Measurements from ENCODE around the gene PRPSAP1.
"Not testable (repeated sequence)": the region's sequence is repeated elsewhere in the genome, so short reads cannot be mapped to it uniquely, and the experiment has no call there.

Gene PRPSAP1

DNA sequence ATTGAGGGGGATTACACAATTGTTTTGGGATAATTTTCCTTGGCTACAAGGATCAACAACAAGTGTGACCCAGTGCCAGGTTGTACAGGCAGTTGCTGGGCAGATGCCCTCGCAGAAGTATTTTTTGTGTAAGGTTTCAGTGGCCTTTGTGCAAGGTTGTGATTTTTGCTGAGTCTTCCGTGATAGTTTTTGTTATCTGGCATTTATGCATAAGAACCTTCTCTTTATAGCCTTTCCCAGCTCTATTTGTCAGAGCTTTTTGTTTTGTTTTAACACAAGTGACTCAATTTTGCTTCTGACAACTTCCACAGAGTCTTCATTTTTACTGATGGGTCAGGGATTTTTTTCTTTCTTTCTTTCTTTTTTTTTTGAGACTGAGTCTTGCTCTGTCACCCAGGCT is 6.7 kb upstream of the PRPSAP1 start:
- DNase-seq (ENCODE audit: low read depth, low spot score): no peak

DNA sequence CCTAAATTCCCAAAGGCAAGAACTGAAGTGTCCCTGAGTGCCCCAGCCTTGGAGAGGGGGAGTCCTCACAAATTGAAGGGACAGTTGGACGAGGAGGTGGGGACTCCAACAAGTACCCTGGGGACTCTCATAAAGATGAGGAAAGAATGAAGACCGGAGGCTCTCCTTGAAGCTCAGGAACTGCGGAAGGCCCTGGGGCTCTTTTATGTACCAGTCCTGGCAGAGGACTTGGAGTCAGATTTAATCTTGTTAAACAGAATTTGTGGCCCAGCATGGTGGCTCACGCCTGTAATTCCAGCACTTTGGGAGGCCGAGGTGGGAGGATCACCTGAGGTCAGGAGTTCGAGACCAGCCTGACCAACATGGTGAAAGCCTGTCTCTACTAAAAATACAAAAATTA is 6.1 kb upstream of the PRPSAP1 start:
- DNase-seq (ENCODE audit: low read depth, low spot score): not testable (repeated sequence)

DNA sequence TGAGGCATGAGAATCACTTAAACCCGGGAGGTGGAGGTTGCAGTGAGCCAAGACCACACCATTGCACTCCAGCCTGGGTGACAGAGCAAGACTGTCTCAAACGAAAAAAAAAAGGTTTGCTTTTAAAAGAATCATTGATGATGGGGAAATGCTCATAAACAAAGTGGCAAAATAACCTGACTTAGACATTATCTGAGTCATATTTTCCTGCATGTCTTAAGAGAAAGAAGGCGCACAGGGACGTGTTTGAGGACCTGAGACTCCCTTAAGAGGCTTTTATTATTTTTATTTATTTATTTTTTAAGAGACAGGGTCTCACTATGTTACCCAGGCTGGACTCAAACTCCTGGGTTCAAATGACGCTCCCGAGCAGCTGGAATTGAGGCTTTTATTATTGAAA is 5.7 kb upstream of the PRPSAP1 start:
- DNase-seq (ENCODE audit: low read depth, low spot score): no peak

DNA sequence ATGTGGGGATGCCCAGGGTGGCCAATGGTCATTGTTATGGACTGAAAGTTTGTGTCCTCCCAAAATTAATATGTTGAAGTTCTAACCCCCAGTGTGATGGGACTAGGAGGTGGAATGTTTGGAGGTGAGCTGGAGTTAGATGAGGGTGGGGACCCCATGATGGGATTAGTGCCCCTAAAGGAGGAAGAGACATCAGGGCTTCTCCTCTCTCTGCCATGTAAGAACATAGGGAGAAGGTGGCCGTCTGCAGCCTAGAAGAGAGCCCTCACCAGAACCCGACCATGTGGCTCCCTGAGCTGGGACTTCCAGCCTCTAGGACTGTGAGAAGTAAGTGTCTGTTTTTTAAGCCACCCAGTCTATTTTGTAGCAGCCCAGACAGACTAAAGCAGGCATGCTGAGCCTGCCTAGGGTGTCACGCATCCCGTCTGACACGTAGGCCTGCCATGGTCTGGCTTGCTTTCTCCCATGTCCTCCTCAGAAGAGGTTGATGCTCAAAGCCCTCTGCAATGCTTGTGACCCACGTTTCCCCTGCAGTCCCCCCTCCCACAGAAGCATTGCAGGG is 4.0 kb upstream of the PRPSAP1 start:
- DNase-seq (ENCODE audit: low read depth, low spot score): no peak

DNA sequence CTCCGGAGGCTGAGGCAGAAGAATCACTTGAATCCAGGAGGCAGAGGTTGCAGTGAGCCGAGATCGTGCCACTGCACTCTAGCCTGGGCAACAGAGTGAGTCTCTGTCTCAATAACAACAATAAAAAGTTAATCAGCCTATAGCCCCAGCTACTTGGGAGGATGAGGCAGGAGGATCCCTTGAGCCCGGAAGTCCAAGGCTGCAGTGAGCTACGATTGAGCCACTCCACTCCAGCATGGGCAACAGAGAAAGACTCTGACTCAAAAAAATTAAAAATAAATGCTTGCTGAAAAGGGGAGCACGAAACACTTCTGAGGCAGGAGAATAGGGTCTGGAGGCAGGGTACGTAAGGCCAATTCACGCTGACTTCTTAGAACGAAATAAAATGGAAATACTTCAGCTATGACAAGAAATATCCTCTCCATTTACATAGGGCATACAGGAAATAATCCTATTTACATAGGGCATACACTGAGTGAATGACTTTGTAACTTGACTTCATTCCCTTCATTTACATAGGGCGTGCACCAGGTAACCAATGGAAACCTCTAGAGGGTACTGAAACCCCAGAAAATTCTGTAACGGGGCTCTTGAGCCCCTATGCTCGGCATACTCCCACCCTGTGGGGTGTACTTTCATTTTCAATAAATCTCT is 3.2 kb upstream of the PRPSAP1 start:
- DNase-seq (ENCODE audit: low read depth, low spot score): no peak

DNA sequence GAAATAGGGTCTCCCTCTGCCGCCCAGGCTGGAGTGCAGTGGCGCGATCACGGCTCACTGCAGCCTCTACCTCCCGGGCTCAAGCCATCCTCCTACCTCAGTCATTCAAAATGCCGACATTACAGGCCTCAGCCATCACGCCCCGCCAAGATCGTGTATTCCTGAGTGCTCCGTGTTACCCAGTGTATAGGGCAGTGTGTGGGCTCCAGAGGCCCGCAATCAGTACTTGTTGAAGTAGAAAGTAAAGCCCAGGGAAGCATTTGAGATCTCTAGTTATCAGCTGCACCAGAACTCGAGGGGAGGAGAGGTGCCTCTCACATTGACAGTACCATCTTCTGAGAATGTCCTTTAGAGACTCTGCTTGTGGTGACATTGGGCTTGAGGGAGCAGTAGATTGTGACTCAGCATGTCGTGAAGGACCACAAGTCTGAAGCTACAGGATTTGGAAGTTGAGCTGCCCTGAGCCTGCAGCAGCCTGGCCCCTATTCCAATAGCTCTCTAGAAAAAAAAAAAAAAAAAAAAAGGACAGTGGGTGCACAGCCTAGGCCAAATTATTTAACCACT is 1.1 kb upstream of the PRPSAP1 start:
- no peak for DNase-seq (ENCODE audit: low read depth, low spot score)

DNA sequence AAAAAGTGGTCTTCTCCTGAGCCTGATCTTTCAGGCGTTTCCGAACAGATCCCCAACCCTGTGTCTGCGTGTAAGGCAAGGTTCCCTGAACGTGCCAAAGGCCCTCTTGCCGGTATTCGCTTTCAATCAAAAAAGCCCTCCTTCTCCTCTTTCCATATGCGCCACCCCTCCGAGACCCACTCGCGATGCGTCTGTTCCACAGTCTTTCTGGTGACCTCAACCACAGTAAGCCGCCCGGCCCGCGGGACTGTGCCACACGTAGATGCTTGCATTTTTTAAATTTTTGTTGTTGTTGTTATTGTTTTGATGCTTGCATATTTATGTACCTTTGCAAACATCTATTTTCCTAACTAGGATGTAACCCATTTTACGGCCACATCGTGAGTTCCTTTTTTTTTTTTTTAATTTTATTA is 607 bp upstream of the PRPSAP1 start:
- no peak for DNase-seq (ENCODE audit: low read depth, low spot score)

DNA sequence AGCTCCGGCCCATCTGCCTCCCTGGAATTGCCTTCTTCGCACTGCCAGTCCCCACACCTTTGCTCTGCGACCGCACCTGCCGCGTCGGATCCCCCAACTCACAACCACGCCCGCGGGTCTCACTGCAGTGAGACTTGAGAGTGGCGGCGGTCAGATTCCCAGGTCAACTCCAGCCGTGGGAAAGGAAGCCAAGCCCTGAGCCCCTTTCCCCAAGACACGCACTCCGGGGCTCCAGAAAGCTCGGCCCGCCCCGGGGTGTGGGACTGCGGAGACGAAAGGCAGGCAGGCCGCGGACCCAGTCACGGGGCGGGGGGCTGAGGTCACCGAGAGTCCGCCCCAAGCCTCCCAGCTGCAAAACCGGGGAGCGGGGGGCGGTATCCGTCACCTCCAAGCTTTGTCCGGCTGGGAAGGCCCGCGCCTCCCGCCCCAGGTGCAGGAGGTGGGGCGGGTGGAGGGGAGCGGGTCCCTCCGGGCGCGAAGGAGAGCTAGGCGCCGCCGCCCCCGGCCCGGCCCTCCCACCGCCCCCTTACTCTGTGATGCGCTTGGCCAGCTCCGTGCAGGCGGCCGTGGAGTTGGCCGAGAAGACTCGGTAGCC is 615 bp downstream of the PRPSAP1 start:
- DNase-seq (ENCODE audit: low read depth, low spot score): no peak

DNA sequence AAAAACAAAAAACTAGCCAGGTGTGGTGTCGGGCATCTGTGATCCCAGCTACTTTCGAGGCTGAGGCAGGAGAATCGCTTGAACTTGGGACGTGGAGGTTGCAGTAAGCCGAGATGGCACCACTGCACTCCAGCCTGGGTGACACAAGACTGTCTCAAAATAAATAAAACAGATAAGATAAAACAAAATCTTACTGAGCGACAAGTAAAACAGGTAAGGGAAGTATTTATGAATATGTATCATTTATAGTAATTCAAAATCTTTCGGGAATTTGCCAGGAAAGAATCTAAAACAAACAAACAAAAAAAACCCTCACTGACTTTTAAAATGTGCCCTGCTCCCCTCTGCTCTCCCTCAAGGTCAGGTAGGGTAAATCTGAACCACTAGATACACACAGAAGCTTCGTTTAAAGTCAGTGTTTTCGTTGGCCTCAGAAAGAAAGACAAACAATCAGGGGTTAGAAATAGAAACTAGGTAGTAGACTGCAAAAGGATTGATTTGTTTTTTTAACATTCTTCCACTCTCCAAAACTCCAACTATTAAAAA is 2.1 kb downstream of the PRPSAP1 start:
- DNase-seq (ENCODE audit: low read depth, low spot score): no peak

DNA sequence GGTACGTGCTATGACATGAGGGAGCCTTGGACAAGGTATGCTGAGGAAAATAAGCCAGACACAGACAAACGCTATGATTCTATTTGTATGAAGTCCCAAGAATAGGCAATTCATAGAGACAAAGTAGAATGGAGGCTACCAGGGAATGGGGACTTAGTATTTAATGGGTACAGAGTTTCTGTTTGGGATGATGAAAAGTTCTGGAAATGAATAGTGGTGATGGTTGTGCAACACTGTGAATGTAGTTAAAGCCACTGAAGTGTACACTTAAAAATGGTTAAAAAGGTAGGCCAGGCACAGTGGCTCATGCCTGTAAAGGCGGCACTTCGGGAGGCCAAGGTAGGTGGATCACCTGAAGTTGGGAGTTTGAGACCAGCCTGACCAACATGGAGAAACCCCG is 3.3 kb downstream of the PRPSAP1 start:
- DNase-seq (ENCODE audit: low read depth, low spot score): no peak

DNA sequence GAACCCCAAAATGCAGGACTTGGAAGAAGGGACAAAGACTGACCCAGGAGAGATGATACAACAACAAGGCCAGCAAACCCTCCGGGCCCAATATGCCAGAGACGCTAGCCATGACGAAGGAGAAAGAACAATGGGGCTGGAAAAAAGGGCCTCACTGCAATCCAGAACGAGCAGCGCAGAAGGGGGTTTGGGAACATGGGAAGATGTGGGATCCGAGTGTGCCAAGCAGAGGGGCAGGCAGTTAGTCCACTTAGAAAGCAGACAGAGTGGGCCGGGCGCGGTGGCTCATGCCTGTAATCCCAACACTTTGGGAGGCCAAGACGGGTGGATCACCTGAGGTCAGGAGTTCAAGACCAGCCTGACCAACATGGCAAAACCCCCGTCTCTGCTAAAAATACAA is 6.8 kb downstream of the PRPSAP1 start:
- not testable (repeated sequence) for DNase-seq (ENCODE audit: low read depth, low spot score)

DNA sequence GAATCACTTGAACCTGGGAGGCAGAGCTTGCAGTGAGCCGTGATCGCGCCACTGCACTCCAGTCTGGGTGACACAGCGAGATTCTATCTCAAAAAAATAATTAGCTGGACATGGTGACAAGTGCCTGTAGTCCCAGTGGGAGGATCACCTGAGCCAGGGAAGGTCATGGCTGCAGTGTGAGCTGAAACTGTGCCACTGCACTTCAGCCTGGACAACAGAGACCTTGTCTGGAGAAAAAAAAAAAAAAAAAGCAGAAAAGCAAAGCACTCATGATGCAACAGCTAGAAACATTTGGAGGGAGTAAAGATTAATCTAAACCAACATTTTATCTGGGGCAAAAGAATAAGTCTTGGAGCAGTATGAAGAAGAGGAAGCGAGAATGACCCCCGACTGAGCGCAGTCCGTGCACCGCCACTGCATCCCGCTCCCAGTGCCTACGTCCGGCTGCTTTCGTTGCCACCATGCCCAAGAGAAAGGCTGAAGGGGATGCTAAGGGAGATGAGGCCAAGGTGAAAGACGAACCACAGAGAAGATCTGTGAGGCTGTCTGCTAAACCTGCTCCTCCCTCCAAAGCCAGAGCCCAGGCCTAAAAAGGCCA is 8.2 kb downstream of the PRPSAP1 start:
- DNase-seq (ENCODE audit: low read depth, low spot score): no peak

DNA sequence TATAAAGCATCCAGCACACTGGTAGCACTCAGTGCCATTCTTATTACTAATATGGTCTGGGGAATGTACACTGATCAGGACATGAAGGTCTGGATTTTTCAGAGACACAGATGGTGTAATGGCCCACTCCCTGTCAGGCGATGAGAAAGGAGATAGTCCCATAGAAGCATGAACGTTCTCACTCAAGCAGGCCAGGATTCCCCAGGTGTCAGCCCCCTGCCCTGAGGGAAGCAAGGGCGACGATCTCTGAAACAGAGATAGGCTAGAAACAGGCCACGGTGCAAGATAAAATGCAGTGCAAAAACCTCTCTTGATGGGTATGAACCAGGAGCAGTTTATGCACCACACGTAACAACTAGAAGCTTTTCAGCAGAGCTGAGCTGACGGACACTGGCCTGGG is 10.6 kb downstream of the PRPSAP1 start:
- DNase-seq (ENCODE audit: low read depth, low spot score): no peak

DNA sequence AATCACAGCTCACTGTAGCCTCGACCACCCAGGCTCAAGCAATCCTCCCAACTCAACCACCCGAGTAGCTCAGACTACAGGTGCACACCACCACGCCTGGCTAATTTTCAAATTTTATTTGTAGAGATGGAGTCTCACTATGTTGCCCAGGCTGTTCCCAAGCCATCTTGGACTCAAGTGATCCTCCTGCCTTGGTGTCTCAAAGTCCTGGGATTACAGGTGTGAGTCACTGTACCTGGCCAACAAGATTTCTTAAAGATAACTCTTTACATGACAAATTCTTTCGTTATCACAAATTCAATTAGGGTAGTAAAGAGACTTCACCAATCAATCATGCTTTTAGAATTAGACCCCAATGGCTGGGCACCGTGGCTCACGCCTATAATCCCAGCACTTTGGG is 12.4 kb downstream of the PRPSAP1 start:
- DNase-seq (ENCODE audit: low read depth, low spot score): no peak

DNA sequence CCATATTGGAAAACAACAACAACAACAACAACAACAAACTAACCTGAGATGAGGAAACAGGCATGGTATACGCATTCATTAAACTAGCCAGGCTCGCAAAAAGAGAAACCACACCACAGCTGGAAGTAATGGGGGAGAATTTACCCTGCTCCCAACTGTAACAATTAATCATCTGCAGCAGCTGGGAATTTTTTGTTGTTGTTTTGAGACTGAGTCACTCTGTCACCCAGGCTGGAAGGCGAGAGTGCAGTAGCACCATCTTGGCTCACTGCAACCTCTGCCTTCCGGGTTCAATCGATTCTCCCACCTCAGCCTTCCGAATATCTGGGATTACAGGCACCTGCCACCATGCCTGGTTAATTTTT is 16.3 kb downstream of the PRPSAP1 start:
- peak; percentile 29 for DNase-seq (ENCODE audit: low read depth, low spot score)

DNA sequence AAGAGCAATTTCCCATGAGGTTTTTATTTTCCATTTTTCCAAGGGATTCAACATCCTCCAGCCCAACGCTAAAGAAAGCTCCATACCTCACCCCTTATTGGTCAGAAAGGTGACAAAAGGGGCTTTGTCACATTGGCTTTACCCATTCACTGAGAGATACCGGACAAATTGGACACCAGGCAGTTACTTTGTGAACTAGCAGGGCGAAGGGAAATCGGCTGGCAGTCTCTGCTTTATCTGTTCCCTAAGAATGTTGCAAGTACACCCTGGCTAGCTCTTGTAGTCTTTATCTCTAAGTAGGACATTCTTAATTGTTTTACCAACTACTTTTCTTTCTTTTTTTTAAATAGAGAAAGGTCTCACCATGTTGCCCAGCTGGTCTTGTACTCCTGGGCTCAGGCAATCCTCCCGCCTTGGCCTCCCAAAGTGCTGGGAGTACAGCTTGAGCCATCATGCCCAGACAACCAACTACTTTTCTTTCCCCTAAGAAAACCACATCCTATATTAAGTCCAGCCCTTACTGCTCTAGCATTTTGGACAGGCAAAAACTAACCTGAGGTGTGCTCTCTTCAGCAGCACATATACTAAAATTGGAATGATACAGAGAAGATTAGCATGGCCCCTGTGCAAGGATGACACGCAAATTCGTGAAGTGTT is 16.8 kb downstream of the PRPSAP1 start:
- DNase-seq (ENCODE audit: low read depth, low spot score): no peak

DNA sequence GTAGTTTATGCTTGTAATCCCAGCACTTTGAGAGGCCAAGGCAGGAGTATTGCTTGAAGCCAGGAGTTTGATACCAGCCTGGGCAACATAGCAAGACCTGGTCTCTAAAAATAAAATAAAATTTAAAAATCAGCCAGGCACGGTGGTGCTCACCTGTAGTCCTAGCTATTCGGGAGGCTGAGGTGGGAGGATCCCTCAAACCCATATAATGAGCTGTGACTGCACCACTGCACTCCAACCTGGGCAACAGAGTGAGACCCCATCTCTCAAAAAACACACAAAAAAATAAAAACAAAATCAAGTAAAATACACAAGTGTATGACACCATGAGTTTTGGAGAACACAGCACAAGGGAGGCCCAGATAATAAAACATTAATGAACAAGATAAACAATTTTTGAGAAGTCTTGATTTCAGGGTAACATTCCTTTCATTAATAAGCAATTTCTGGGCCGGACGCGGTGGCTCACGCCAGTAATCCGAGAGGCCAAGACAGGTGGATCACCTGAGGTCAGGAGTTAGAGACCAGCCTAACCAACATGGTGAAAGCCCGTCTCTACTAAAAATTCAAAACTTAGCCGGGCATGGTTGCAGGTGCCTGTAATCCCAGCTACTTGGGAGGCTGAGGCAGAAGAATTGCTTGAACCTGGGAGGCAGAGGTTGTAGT is 17.9 kb downstream of the PRPSAP1 start:
- no peak for DNase-seq (ENCODE audit: low read depth, low spot score)

DNA sequence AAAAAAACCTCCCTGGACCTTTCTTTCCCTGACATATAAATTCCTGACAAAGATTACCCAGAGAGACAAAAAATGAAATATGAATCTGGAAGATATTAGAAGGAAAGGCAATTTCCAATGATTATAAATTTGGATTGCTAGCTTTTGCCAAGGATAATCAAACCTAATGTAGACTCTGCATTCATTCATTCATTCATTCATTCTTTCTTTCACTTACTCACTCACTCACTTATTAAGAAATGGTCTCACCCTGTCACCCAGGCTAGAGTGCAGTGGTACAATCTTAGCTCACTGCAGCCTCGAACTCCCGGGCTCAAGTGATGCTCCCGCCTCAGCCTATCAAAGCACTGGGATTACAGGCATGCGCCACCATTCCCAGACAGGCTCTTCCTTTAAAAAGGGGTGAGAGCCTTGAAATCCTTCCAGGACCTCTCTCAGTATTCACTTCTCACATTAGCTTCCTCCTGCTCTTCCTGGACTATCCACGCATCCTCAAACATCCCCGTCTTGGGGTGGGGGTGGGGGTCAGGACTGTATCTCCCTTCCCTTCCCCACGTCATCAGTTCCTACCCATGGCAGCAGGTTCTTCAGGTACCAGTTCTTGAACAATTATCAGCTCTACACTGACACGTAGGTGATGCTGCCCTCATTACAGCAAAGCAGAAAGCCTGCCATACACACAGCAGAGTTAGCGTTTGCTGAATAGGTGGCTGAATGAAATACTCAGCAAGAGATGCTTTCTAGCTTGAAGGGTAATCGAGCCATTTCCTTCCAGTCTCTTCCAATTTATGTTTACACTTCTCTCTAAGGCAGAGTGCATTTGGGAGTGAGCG is 19.8 kb downstream of the PRPSAP1 start:
- no peak for DNase-seq (ENCODE audit: low read depth, low spot score)

DNA sequence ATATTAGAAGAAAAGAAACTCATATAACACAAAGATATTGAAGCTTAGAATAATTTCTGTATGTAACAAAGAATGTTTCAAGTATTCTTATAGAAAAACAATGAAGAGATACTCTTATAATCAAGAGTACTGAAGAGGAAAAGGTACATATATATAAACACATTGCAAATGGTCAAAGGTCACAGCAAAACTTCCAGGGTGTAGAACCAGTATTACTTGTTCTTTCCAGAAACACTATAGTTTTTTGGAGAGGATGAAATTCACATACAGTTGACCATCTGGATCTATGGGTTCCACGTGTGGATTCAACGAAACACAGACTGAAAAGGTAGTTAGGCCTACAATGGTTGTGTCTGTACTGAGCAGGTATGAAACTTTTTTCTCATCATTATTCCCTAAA is 22.6 kb downstream of the PRPSAP1 start:
- no peak for DNase-seq (ENCODE audit: low read depth, low spot score)

DNA sequence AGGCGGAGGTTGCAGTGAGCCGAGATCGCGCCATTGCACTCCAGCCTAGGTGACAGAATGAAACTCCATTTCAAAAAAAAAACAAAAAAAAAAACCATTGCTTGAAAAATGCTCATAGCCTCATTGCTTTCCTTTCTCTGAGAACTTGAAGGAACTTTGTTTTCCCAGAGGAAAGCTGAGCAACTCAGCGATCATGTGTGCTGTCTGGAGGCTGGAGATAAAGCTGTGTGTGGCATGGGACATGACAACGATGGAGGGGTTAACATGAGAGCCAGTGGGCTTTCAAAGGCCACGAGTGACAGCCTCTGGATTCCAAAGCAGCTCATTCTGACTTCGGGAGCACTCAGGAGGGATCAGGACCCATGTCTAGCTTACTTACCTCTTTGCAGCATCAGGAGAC is 24.1 kb downstream of the PRPSAP1 start:
- DNase-seq (ENCODE audit: low read depth, low spot score): no peak

DNA sequence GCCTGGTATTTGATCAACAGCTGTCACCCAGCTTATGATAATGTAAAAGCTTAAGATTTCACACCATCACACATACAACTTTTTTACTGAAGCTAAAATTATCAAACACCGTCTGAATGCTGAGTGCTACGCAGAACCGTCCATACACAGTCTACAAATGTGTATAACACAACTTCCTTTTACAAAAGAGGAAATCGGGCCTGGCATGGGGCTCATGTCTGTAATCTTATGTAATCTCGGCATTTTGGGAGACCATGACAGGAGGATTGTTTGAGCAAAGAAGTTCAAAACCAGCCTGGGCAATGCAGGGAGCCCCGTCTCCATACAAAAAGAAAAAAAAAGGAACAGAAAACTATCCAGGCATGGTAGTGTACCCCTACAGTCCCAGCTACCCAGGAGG is 26.0 kb downstream of the PRPSAP1 start:
- no peak for DNase-seq (ENCODE audit: low read depth, low spot score)
